Activated CD4-positive, alpha-beta T cell treated with anti-CD3 and anti-CD28 coated beads, Interleukin-2, amount 50 U/mL, for 48 hours (primary cell): ENCODE data around the gene GMDS.

Source experiments
- DNase-seq, 2 experiments: peaks; one replicate each; pipeline ENCODE4 v3.0.0-alpha.2; 2020

GMDS gene

DNA sequence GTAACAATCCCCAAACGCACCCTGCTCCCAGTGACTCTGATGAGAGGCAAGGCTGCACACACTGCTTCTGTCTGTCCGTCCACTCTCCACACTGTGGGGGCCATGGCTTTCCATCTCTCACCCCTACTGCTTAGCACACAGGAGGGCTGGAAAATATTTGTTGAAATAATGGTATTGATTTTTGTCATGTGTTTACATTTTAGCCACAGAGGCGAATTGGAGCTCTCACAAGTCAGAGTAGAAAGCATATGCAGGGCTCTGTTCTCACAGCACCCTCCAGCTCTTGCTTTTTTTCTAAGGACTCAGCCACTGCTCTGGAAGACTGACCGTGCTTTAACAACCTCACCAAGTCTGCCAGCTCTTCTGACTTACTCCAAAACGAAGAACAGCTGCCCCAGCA lies 273.8 kb downstream of the GMDS start:
- no peak for DNase-seq

GRCh38 chr6:1970151-1970561 lies 275.2 kb downstream of the GMDS start:
- DNase-seq = no peak

- no peak for DNase-seq
These were observed 278.7 kb downstream of the GMDS start for GRCh38 chr6:1966713-1967112.

- no peak for DNase-seq
These were observed 279.7 kb downstream of the GMDS start for GRCh38 chr6:1965596-1966224.

GRCh38 chr6:1963596-1963995 lies 281.8 kb downstream of the GMDS start:
- no peak for DNase-seq

DNA sequence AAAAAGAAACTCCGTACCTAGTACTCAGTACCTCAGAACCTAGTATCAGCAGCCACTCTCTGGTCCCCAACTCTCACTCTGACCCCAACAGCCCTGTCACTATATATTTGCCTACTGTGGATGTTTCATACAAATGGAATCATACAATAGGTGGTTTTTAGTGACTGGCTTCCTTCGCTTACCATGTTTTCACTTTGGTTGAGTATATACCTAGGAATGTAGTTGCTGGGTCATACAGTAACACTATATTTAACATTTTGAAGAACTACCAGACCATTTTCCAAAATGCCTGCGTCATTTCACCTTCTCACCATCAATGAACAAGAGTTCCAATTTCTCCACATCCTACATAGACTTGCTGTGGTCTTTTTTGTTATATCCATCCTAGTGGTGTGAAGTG lies 283.2 kb downstream of the GMDS start:
- DNase-seq = no peak

- no peak for DNase-seq
These were observed 284.8 kb downstream of the GMDS start for GRCh38 chr6:1960486-1961142.

- DNase-seq = no peak
These were observed 287.1 kb downstream of the GMDS start for GRCh38 chr6:1958257-1958656.

DNA sequence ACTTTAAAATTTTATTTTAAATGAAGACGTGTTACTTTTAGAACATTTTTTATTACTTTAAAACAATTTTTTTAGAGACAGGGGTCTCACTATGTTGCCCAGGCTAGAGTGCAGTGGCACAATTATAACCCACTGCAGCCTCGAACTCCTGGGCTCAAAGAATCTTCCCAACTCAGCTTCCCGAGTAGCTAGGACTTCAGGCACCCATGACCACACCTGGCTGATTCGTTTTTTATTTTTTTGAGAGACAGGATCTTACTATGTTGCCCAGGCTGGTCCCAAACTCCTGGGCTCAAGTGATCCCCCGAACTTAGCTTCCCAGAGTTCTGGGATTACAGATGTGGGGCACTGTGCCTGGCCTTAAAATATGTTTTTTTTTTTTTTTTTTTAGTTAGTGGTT lies 287.7 kb downstream of the GMDS start:
- no peak for DNase-seq

GRCh38 chr6:1952740-1953360 lies 292.6 kb downstream of the GMDS start:
- no peak for DNase-seq

DNA sequence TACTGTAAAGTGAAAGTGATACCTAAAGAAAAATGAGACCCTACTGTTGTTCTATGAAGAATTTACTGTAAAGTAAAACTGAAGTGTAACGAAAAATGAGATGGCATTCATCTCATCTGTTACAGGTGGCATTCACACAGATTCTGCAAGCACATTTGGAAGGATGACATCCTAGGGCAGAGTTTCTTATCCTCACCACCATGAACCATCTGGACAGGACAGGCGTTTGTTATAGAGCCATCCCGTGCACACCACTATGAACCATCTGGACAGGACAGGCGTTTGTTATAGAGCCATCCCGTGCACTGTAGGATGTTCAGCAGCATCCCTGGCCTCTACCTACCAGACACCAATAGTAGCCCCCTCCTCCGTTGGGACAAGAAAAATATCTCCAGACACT lies 294.8 kb downstream of the GMDS start:
- DNase-seq = no peak

DNA sequence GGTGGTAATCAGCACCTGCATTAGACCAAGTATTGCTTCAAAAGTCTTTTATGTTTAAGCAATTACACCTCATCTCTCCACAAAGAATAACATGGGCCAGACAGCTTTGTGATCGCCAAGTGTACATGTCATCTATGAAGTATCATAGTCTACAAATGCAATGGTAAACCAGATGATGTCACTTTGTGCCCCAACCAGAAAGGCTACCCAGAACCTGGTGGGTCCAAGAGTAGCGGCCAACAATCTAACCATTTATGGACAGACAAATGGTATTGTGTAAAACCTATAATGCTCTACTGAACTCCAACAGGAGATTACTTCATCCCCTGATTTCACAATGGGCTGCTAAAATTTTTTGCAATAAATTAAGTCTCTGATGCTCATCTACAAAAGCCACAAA lies 295.9 kb downstream of the GMDS start:
- no peak for DNase-seq

GRCh38 chr6:1947922-1948321 lies 297.5 kb downstream of the GMDS start:
- no peak for DNase-seq

- no peak for DNase-seq
These were observed 298.8 kb downstream of the GMDS start for GRCh38 chr6:1946583-1946982.

DNA sequence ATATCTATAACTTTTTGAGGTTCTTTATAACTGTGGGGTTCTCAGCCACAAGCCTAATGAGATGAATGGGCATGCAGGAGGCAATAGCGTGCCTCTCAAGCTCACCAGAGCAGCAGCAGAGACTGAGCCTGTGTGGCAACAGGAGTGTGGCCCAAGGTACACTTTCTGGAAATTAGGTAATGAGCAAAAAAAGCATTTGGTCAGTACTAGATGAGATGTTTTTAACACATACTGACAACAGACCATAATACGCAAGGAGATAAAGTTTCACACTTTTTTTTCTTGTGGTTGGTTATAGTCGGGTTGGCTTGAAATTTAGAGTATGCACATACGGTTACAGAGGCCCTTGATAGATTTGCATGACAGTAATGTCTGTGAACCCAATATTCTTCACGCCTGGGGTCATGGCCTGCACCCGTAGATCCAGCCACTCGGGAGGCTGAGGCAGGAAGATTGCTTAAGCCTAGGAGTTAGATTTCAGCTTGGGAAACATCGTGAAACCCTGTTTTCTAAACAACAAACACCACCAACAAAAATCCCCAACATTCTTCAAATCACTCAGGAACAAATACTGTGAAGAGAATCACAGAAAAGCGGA lies 300.1 kb downstream of the GMDS start:
- DNase-seq = no peak

DNA sequence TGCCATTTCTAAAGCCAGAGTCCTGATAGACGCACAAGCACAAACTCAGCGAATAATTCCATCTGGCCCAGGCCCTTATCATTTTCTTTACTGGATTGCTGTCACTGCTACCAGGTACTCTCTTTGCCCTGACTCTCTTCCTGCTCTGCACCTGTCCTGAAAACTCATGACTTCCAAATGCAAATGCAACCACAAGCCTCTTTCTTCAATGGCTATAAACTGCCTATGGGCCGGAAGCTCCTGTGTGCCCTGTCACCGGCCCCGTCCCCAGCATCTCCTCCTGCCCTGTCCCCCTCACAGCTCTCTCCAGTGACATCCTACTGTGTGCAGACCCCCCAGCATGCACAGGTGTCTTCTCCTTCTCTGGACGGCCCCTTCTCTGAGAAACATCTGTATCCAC lies 302.6 kb downstream of the GMDS start:
- no peak for DNase-seq

- no peak for DNase-seq
These were observed 303.9 kb downstream of the GMDS start for GRCh38 chr6:1941534-1941933.

DNA sequence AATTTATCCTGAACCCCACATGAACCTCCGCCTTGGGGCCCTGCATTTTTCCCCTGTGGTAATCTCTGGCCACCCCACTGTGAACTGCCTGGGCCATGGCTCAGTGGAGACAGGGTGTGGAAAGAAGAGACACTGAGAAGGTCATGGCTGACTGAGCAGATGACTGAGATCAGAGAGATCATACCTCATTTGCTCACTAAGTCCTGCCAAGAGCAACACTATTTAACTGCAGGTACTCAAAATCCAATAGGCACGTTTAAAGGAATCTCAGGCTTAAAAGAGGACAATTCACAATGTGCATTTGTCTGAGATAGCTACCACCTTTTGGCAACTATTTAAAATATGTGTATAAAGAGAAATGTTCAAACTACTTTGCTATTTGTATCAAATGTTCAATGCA lies 305.0 kb downstream of the GMDS start:
- no peak for DNase-seq

- no peak for DNase-seq
These were observed 312.1 kb downstream of the GMDS start for GRCh38 chr6:1933292-1933691.

DNA sequence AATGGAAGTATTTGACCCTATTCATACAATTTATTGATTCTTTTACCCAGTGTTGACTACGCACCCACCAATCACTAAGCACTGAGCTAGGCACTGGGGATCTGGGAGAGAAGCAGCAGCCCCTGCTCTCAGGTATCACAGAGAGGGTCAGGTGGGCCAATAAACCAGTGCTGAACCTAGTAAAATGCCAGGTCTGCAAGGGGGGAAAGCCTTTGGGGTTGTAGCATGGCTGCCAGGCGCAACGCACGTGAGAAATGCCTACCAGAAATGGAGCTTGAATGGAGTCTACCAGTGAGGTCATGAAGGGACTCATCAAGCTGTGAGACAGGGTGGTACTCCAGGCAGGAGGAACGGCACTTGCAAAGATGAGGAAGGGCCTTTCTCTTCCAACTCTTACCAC lies 313.6 kb downstream of the GMDS start:
- DNase-seq = no peak

- DNase-seq = no peak
These were observed 315.0 kb downstream of the GMDS start for GRCh38 chr6:1930356-1930755.

- no peak for DNase-seq
These were observed 315.5 kb downstream of the GMDS start for GRCh38 chr6:1929931-1930330.

- DNase-seq = no peak
These were observed 319.5 kb downstream of the GMDS start for GRCh38 chr6:1925743-1926430.

DNA sequence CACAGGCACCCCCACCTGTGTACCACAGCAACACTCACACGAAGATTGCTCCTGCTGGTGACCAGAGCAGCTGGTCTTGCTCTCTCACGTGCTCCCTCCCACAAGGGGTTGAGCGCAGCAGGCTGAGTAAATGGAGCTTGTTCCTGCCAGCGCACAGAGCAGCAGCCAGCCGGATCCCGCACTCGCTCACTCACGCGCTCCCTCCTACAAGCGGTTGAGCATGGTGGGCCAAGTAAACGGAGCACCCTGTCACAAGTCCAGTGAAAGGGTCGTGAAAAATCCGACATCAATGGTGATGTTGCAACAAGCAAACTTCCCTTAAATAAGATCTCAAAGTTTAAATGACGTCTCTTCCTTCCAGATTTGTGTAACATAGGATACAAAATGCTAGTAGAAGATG lies 322.0 kb downstream of the GMDS start:
- DNase-seq = no peak
